ENCODE results near the gene SCN2B.

The SCN2B gene

DNA sequence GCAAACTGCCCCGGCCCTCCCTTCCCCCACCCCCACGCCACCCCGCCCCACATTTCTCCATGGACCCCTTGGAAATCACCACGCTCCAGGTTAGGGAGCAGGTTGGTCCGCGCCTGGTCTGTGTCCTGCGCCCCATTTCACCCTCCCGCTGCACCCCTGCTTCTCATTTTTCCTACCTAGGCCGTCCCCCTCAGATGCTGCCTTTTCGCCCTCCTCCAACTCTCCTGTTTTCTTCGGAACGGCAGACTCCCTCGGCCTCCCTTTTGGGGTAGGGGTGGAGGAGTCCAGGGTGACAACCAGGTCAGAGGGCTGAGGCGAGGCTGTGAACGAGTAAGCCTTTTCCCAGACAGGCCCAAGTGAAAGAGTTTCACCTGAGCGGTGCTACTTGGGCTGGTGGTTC is 22.9 kb downstream of the SCN2B start:
- TF ChIP-seq, protein P1, sequence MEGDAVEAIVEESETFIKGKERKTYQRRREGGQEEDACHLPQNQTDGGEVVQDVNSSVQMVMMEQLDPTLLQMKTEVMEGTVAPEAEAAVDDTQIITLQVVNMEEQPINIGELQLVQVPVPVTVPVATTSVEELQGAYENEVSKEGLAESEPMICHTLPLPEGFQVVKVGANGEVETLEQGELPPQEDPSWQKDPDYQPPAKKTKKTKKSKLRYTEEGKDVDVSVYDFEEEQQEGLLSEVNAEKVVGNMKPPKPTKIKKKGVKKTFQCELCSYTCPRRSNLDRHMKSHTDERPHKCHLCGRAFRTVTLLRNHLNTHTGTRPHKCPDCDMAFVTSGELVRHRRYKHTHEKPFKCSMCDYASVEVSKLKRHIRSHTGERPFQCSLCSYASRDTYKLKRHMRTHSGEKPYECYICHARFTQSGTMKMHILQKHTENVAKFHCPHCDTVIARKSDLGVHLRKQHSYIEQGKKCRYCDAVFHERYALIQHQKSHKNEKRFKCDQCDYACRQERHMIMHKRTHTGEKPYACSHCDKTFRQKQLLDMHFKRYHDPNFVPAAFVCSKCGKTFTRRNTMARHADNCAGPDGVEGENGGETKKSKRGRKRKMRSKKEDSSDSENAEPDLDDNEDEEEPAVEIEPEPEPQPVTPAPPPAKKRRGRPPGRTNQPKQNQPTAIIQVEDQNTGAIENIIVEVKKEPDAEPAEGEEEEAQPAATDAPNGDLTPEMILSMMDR (conservative IDR thresholded peaks at IDR 0.05; ENCODE audit: low read depth, low read length), result no peak
- H3K4me3 ChIP-seq (ENCODE audit: low read length), result no peak overlapping the region
- no peak for DNase-seq (ENCODE audit: low read depth)

DNA sequence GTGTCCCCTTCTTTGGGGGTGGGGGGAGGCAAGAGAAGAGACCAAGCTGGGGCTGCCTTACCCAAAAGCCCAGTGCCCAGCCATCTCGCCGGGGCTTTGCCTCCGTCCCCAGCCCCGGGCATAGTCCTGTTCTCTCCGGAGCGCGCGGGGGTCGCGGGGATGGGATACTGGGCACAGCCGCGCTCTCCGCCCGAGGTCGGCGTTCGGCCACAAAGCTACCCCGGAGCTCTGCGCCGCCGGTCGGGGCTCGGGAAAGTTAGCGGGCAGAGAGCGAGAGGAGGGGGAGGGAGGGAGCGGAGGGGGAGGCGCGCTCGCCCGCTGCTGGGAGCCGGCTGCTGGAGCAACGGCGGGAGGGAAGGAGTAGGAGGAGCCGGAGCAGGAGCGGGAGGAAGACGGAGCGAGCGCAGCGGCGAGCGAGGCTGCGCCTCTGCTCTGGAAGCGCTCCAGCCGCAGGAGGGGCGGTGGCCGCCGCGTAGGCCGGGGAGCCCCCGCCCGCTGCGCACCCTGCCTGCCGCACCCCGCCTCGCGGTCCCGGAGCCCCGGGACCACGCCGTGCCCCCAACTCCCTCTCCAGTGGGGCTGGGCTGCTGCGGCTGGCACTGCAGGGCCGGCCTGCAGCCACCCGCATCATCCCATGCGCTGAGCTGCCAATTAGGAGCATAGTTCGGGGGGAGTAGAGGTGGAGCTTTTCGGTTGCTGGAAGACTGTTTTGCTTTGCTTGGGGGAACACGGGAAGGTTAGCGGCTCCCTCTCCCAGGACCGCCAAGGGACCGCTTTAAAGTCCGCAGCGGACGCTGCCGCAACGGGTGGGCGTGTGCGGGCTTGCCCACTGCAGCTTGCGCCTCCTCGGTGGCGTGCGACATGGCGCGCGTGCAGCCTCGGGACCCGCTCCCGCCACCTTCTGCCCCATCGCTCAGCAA is 23.6 kb downstream of the SCN2B start, which contains the start of gene SCN4B:
Gene SCN4B, minus strand, starts transcription at position 272 of the 920 bp plus-strand sequence. Its CDS starts 150 bp downstream, at position 122.
- TF ChIP-seq, protein P1 (conservative IDR thresholded peaks at IDR 0.05; ENCODE audit: low read depth, low read length), result no peak
- no peak for DNase-seq (ENCODE audit: low read depth)
- H3K4me3 ChIP-seq (ENCODE audit: low read length), result peak within 1 kb of the TSS; percentile 39

DNA sequence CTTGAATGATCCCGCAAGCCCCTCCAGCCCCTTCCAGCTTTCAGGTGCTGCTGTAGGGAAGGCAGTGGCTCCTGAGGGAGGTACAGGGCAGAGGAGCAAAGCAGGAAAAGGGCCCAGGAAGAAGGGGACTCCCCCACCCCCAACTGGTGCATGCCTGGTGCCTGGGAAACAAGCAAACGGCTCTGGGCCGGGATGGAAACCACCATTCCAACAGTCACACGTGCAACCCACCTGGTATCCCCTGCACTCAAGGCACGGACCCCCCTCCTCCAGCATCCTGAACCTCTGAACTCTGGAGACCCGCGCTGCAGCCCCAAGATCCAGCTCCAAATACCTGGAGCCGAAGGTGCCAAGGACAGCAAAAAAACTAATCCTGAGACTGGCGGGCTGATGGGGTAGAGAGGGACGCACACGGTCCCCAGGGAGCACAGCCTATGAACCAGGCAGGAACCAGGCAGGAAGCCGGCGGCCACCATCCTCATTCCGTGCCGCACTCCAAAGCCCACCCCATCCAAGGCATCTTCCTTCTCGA is 24.4 kb downstream of the SCN2B start:
- TF ChIP-seq, protein P1 (conservative IDR thresholded peaks at IDR 0.05; ENCODE audit: low read depth, low read length), result no peak
- peak overlapping the region; percentile 30 for H3K4me3 ChIP-seq (ENCODE audit: low read length)
- DNase-seq (ENCODE audit: low read depth), result no peak

DNA sequence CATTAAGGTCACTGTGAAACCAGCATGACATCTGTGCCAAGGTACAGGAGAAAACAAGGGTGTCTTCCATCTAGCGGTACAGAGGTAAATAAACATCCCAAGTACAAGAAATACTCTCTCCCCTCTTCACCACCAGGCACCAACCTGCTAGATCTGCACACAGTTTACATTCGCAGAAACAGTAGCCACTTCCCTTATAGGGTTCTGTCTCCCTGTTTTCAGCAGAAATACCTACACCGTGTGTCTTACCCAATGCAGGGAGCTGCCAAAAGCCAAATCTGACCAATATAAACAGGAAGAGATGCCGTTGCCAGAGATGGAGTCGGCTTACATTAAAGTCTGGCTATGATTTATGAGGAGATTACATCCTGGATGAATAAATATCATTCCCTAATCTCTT is 25.0 kb downstream of the SCN2B start:
- TF ChIP-seq, protein P1 (conservative IDR thresholded peaks at IDR 0.05; ENCODE audit: low read depth, low read length), result no peak
- no peak for DNase-seq (ENCODE audit: low read depth)
- no peak overlapping the region for H3K4me3 ChIP-seq (ENCODE audit: low read length)

DNA sequence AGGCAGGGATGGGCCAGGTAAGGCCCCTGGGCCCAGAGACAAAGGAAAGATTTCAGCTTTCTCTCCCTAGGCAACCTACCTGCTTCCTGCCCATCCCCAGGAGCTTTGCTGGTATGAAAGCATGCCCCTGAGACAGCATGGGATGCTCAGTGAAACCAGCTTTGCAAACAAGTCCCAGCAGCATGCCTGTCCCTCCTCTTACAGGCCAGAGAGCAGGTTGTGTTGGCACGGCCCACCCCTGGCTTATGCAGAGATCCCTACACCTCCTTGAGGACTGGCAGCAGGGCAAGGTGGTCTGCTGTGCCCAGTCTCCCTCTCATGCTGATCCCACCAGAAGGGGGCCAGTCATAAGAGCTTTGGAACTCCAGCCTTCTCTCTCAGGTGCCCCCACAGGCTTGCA is 26.9 kb downstream of the SCN2B start:
- no peak for DNase-seq (ENCODE audit: low read depth)
- no peak overlapping the region for H3K4me3 ChIP-seq (ENCODE audit: low read length)
- TF ChIP-seq, protein P1 (conservative IDR thresholded peaks at IDR 0.05; ENCODE audit: low read depth, low read length), result no peak

DNA sequence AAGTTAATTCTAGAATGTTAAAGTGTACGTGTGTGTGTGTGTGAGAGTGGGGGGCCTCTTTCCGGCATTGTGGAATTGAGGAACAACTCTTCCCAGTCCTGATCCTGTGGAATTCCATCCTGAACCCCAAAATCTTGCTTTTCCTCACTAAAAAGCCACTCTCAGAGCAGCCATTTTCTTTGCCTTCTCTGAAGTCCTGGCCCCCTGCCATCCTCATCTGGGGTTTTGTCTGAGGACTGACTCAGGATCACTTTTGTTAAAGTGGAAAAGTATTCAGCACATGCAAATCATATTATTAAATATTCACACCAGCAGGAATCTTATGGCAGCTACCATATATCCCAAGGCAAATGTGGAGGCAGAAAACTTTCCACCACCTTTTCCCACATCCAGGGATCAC is 27.6 kb downstream of the SCN2B start:
- H3K4me3 ChIP-seq (ENCODE audit: low read length), result no peak overlapping the region
- TF ChIP-seq, protein P1 (conservative IDR thresholded peaks at IDR 0.05; ENCODE audit: low read depth, low read length), result no peak
- DNase-seq (ENCODE audit: low read depth), result no peak

All from retinal pigment epithelial cell (primary cell).